ENCODE measurements around the gene GXYLT2.

DNA sequence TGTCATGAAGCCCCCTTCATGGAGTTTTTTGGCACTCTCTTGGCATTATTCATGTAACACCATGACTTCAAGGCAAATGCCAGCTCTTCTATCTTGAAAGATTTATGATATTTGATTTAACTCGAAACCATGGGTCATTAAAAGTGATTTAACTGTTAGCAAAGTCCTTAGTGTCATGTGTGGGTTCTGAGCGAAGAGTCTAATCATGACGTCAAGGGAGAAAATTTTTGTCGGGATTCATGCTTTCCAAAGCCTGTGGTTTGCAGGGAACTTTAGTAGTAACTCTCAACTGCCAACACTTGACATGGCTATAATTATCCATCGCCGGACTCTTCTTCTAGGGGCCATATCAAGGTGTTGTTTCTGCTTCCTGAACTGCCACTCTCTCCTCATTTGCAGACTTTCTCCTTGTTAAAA, 11.5 kb downstream of the GXYLT2 start:
- TF ChIP-seq, protein P1, sequence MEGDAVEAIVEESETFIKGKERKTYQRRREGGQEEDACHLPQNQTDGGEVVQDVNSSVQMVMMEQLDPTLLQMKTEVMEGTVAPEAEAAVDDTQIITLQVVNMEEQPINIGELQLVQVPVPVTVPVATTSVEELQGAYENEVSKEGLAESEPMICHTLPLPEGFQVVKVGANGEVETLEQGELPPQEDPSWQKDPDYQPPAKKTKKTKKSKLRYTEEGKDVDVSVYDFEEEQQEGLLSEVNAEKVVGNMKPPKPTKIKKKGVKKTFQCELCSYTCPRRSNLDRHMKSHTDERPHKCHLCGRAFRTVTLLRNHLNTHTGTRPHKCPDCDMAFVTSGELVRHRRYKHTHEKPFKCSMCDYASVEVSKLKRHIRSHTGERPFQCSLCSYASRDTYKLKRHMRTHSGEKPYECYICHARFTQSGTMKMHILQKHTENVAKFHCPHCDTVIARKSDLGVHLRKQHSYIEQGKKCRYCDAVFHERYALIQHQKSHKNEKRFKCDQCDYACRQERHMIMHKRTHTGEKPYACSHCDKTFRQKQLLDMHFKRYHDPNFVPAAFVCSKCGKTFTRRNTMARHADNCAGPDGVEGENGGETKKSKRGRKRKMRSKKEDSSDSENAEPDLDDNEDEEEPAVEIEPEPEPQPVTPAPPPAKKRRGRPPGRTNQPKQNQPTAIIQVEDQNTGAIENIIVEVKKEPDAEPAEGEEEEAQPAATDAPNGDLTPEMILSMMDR (IDR thresholded peaks at IDR 0.05), result no peak
- TF ChIP-seq POLR2A (IDR thresholded peaks at IDR 0.05), result no peak

Measured in thyroid gland (tissue), 4 donors.